GM19099 (cell line): ENCODE data around the gene PEX14.

Experiments
- POLR2A ChIP-seq: IDR thresholded peaks from 3 replicates; pipeline ENCODE4 v1.6.1; 2011; ENCODE audit warnings: low read depth; ENCODE audit not compliant: insufficient read length; ENCODE audit errors: extremely low read depth

Gene PEX14

DNA sequence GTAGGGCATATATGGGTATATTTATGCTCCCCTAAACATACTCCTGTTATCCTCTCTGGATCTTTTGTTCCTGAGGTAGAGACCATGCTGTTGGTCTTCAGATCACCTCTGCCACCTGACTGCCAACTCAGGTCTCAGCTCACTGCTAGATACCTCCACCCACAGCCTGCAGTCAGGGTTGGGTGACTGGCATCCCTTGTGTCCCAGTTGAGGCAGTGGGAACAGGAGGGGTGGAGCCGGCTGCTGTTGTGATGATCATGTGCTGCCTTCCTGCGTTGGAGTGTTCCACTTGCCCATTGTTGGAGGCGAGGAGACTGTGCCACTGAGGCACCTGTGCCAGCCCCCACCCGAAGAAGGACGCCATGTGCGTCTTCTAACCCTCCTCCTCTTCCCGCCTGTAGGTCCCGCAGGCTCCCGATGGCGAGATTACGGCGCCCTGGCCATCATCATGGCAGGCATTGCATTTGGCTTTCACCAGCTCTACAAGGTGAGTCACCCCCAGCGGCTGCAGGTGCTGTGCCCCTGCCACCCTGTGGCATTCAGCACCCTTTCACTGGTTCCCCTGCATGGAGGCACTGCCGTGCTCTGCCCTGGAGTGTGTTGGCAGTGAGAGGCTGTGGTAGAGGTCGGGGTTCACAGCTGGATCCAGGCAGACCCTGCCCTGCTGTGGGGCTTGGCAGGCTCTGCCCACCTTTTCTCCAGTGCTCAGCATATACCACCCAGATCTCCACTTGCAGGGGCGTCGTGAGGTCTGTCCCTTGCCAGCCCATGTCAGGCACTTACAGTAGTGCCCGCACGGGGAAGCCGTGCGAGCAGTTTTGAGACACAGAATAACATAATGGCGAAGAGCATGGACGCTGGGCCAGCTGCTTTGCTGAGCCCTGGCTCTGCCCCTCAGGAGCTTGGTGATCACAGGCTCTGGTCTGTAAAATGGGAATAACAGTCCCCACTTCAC is 143.5 kb downstream of the PEX14 start:
- TF ChIP-seq POLR2A: no peak

DNA sequence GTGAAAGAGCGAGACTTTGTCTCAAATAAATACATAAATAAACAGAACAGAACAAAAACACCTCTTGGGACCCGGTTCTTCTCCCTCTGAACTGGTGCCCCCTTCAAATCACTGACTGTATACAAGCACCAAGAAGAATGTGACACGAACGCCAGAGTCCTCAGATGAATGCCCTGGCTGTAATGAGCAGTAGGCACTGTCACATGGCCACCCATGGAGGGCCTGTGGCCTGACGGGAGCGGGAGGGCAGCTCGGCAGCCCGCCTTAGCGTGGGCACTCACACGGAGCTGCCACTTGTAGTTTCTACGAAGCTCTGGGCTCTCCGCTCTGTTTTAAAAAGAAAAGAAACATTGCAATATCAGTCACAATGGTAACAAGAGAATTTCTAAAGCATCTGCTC is 146.0 kb downstream of the PEX14 start:
- TF ChIP-seq POLR2A: no peak

DNA sequence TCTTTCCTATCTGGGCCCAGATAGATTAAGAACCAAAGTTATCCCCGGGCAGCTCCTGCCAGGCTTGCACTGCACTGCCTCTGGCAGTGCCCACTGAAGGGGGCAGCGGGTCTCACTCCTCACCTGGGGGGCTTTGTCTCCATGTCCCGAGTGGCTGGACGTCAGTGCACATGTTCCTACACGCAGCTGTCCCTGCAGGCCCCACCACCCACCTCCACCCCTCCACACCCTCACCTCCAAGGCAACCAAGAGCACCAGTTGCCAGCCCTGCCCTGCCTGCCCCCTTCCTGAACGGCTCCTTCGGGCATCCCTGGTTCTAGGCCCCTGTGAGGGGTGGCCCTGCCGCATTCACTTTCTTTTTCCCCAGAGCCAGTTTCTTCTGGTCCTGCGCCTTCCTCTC is 147.2 kb downstream of the PEX14 start:
- no peak for TF ChIP-seq POLR2A

DNA sequence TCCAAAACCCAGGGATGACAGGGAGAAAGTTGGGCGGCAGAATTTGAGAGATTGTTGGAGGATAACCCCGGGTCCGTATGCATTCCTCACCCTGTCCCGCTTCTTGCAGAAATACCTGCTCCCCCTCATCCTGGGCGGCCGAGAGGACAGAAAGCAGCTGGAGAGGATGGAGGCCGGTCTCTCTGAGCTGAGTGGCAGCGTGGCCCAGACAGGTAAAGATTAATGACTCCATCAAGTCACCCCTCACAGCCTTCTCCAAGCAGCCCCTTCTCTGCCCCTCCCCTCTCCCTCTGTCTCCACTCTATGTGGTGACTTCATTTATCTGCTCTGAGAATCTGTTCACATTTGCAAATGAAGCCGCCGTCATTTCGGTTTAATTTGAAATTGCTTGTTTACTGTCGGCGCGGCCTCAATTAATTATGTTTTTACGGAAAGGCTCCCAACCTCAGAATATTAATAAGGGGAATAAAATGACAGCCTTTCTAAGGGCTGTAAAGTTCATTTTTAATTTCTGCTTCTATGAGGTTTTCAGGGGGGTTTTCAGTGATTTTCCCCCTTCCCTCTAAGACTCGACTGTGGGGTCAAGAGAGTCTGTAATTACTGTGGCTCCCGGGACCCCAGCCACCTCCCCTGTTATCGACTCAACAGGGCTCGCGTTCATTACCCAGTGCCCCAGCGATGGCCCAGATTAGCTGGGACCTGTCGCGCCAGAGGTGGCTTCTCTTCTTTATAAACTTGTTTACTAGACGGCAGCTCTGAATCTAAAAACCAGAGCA is 148.3 kb downstream of the PEX14 start:
- TF ChIP-seq POLR2A: no peak

DNA sequence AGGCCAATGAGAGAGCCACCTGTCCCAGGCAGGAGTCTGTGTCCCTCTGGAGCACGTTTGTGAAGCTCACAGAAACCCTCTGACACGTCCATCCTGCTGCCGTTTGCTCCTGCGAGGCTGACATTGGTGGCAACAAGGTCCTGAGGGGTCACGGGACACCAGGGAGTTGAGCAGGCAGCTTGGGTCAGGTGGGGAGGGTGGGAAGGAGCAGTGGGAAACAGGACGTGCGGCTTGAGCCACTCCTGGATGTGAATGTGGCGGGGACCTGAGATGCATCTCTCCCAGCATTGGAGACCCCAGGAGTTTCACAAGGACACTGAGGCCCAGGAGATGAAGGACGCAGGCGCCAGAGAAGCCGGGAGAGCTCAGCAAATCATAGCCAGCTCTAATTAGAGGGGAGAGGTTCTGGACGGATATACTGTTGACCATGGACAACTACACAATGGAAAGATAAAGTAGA is 149.0 kb downstream of the PEX14 start:
- TF ChIP-seq POLR2A: no peak

DNA sequence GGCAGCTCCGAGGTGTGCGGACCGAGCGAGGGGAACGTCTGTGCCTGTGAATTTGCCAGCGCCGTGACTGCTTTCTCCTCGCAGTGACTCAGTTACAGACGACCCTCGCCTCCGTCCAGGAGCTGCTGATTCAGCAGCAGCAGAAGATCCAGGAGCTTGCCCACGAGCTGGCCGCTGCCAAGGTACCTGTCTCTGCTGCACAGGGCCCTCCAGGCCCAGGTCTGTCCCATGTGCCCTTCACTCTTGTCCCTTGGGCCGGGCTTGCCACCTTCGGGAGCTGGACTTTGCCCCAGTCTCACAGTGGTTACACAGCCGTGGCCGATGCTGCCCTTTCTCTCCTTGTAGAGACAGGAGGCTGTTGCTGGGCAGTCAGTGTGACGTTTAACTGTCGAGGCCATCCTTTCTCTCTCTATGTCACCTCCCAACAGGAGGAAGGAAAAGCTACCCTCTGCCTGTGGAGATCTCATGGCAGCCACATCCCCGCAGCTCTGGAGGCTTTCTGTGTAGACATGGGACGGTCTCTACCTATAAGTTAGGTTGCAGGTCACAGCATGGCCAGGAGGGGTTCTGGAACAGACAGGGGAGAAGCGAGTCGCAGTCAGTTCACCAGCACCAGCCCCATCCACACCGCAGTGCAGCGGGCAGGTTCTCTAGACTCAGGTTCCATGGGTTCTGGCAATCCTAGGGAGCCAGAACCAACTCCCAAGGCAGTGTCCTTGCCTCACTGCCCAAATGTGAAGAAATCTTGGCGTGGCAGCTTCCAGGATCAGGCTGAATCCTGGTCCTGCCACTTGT is 149.7 kb downstream of the PEX14 start:
- TF ChIP-seq POLR2A: no peak

DNA sequence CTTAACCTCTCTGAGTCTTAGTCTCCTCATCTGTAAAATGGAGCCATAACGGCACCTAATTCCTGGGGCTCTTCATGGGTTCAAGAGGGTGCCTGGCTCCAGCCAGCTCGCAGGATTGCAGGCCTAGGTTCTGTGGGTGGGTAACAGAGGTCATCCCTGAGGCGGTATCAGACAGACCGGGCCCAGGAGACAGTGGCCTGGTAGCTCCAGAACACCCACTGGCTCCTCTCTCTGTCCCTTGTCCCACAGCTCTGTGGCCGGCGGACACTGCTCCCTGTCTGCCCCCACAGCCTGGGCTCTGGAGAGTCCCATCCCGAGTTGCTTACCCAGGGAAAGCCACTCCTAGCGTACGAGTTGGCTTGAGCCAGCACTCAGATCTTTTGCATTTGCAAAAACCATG is 150.3 kb downstream of the PEX14 start:
- TF ChIP-seq POLR2A: no peak

DNA sequence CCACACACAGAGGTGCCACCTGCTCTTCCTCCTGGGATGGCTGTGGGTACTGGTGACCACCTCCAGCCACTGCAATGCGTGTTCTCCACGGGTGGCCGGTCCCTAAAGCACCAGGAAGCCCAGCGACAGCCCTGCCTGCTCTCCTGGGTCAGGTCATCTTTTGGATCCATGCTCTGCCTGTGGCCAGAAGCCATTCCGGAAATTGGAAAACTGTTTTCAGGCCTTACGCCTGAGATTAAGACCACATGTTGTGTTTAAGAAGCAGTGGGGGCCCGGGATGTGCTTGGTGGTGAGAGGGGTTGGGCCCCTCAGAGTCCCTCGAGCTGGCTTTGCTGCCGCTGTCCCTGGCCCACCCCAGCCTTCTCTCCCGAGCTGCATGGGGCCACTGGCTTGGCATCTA is 150.8 kb downstream of the PEX14 start:
- no peak for TF ChIP-seq POLR2A

DNA sequence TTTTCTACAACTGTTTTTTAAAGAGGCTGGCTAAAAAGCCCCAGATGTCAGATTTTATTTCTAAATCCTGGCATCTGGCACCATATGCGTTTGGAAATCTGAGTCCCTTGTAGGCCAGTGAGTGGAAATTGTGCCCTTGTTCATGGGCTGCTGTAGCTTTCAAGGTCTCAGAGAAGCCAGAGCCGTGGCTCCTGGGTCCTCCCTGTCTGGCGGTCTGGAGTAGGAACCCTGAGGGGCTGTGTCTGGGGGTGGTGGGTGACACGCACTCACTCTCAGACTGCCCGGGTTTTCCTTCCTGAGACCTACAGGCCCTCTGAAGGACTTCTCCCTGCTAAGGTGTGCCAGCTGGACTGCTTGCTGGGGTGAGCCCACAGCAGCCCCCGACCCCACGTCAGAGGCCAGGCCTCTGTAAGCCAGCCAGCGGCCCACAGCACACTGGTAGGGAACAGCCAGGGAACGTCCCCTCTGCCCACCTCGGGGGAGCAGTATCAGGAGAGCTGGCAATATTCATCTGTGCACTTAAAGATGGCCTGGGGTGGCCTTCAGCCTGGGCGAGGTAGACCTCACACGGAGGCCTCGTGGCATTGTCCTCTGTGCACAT is 151.5 kb downstream of the PEX14 start:
- TF ChIP-seq POLR2A: no peak

DNA sequence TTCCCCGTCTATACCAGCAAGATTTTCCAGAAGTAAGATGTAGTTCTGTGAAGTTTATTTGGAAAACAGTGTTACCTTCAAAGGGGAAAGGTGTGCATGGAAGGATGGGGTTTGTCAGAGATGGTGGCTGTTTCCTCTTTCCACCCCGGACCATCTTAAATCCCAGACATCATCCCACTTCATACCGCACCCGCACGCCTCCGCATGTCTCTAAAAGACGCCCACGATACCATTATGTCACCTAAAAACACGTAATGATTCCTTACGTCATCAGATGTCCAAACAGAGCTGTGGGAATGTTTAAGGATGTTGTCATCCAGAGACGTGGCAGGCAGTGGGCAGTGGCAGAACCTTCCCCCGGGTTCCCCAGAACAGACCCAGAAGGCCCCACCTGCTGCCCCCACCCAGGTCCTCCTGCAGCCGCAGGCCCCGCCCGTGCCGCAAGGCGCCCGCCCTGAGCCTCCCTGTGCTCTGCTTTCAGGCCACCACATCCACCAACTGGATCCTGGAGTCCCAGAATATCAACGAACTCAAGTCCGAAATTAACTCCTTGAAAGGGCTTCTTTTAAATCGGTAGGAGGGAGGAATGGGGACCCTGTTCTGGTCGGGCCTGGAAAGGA is 152.2 kb downstream of the PEX14 start:
- no peak for TF ChIP-seq POLR2A

DNA sequence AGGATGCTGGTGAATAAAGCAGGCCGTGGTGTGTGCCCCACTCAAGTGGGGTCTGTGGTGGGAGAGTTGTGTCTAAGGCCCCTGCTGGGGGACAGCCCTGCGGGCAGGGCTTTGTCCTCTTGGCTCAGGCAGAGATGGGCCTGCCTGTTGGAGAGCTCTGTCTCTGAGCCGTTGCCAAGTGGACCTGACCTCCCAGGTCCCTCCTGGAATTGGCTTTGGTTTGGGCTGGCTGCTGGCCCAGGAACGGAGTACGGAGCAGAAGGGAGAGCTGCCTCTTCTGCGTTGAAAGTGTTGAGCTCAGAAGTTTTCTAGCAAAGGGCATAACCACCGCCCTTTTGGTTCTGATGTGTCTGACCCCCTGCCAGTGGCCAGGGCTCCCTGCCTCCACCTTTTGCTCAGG is 153.9 kb downstream of the PEX14 start:
- no peak for TF ChIP-seq POLR2A

DNA sequence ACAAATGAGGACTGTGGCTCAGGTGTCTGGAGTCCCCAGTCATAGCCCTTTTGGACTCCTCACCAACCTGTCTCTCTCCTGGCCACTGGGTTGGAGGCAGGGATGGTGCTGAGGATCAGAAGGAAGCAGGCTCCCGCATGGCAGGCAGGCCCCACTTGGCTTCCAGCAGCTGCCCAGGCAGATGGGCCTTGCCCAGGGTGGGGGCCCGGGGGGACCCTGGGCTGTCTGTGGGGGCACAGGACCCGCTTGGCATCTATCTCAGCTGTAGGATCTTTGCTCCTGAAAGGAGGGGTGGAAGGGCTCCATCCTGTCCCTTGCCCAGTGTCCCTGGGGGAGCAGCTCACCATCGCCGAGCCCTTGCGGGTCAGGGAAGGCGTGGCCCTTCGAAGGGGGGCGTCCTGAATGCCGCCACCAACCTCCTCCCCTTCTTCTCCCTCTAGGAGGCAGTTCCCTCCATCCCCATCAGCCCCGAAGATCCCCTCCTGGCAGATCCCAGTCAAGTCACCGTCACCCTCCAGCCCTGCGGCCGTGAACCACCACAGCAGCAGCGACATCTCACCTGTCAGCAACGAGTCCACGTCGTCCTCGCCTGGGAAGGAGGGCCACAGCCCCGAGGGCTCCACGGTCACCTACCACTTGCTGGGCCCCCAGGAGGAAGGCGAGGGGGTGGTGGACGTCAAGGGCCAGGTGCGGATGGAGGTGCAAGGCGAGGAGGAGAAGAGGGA is 154.5 kb downstream of the PEX14 start:
- no peak for TF ChIP-seq POLR2A

DNA sequence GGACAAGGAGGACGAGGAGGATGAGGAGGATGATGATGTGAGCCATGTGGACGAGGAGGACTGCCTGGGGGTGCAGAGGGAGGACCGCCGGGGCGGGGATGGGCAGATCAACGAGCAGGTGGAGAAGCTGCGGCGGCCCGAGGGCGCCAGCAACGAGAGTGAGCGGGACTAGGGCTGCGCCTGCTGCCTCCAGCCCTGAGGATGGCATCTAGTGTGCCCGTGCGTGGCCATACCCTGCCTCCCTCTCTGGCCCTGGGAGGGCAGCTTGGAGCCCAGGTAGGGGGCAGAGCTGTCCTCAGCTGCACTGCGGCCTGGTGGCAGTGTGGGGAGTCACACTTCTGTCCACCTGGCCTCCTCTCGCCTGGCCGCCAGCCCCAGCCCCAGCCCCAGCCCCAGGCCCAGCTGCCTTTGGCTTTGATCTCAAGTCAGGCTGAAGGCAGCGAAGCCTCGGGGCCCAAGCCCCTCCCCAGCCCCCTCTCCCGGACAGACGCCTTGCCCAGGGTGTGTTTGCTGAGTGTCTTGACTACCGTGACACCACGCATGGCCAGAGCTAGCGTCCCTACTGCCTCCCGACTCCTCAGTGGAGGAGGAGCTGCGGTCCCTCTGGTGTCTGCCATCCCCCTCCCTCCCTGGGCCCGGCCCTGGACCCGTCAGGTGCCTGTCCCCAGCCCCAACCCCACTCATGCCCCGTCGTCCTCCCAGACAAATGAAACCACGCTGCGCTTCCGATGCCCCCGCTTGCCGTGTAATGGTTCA is 155.2 kb downstream of the PEX14 start:
- no peak for TF ChIP-seq POLR2A
